OCI-LY7 (cell line): Measurements from ENCODE around the gene DCC.

ENCODE experiments used
- CTCF ChIP-seq: fragments of 200-600 bp; sonication (generic); conservative IDR thresholded peaks from 2 replicates; pipeline ENCODE4 v1.5.1; 2014; ENCODE audit warnings: mild to moderate bottlenecking, antibody characterized with exemption, low read length, moderate library complexity, mixed read lengths
- EZH2phosphoT487 ChIP-seq: fragments of 200-600 bp; sonication (generic); IDR thresholded peaks from 2 replicates; pipeline ENCODE4 v1.6.1; 2018; ENCODE audit warnings: low read depth, borderline replicate concordance, mild to moderate bottlenecking, mixed run types, antibody characterized with exemption, low read length, moderate library complexity, mixed read lengths

- TF ChIP-seq CTCF, result no peak
- no peak for TF ChIP-seq EZH2phosphoT487
Measured at GRCh38 chr18:52747869-52748268, 407.9 kb downstream of the DCC start.
